ENCODE measurements around the gene OVCH2. TPM values are rescaled to one million over a fixed set of nuclear protein-coding genes. Genes with fewer than 3 reads are reported as not detected.
A peak's percentile ranks its signal among the peaks of the same experiment; 100 is the strongest.

The OVCH2 gene
- total and polyA plus RNA-seq, 2 donors from 2014 or later: 2.3 to 2.5 TPM

GRCh38 chr11:7645206-7645605 is 61.1 kb downstream of the OVCH2 start:
- Histone ChIP-seq H3K27me3 (ENCODE audit: control insufficient read depth, insufficient read depth, low read length) (no peaks in the 10 kb centered on the region), H3K36me3 (ENCODE audit: control insufficient read depth in 2 of 3, insufficient read depth in 3 of 3, low read length in 3 of 3) (peaks cover 0 to 35% (median 19%) of the 10 kb centered on the region in 3 donors), H3K4me3 (ENCODE audit: low read length in 3 of 3) (no peak overlapping the region), H3K9ac (ENCODE audit: low read length in 3 of 3) (no peak overlapping the region), H3K9me3 (ENCODE audit: control insufficient read depth in 2 of 3, insufficient read depth in 1 of 3, low read length in 3 of 3) (no peaks in the 10 kb centered on the region), H3K4me1 (ENCODE audit: control insufficient read depth in 2 of 3, insufficient read depth in 2 of 3, low read depth in 1 of 3, low read length in 3 of 3) (peaks cover 0 to 31% (median 11%) of the 10 kb centered on the region in 3 donors), H3K27ac (ENCODE audit: low read depth in 2 of 2, low read length in 2 of 2) (no peak overlapping the region)
- intact Hi-C loops (cut with DNase I): no loop called here
- no peak for TF ChIP-seq CTCF (IDR thresholded peaks at IDR 0.05; ENCODE audit: borderline replicate concordance, extremely low read depth, insufficient read depth)
- FAIRE-seq: no peak
- DNase-seq: no peak

DNA sequence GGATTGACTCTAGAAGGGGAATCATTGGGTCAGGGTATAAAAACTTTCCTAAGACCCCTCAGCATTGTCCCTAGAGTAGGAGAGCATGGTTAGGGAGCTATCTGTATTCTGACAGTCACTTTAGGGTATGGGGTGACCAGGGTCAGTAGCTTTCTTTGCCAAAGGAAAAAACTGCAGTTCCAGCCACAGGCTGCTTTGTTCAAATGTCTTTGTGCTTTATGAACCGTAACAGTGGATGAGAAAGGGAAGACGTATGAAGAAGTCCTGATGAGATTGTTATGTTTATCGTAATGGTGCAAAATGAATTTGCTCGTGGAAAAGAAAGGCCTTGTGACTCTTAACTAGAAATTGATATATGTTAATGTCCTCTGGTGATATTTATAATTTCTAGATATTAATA is 63.0 kb downstream of the OVCH2 start:
- Histone ChIP-seq H3K4me3 (ENCODE audit: low read length in 3 of 3) (no peak overlapping the region), H3K9me3 (ENCODE audit: control insufficient read depth in 2 of 3, insufficient read depth in 1 of 3, low read length in 3 of 3) (no peaks in the 10 kb centered on the region), H3K36me3 (ENCODE audit: control insufficient read depth in 2 of 3, insufficient read depth in 3 of 3, low read length in 3 of 3) (peaks cover 0 to 21% (median 10%) of the 10 kb centered on the region in 3 donors), H3K4me1 (ENCODE audit: control insufficient read depth in 2 of 3, insufficient read depth in 2 of 3, low read depth in 1 of 3, low read length in 3 of 3) (peaks cover 0 to 34% (median 12%) of the 10 kb centered on the region in 3 donors), H3K9ac (ENCODE audit: low read length in 3 of 3) (no peak overlapping the region), H3K27ac (ENCODE audit: low read depth in 2 of 2, low read length in 2 of 2) (no peak overlapping the region), H3K27me3 (ENCODE audit: control insufficient read depth, insufficient read depth, low read length) (no peaks in the 10 kb centered on the region)
- DNase-seq (peak in 2 of 5 donors; percentile 65 to 68), FAIRE-seq (no peak)
- intact Hi-C loops (cut with DNase I): no loop called here
- no peak for TF ChIP-seq CTCF (IDR thresholded peaks at IDR 0.05; ENCODE audit: borderline replicate concordance, extremely low read depth, insufficient read depth)

GRCh38 chr11:7642747-7643146 is 63.5 kb downstream of the OVCH2 start:
- Histone ChIP-seq H3K27me3 (ENCODE audit: control insufficient read depth, insufficient read depth, low read length) (no peaks in the 10 kb centered on the region), H3K36me3 (ENCODE audit: control insufficient read depth in 2 of 3, insufficient read depth in 3 of 3, low read length in 3 of 3) (peaks cover 0 to 24% (median 10%) of the 10 kb centered on the region in 3 donors), H3K4me3 (ENCODE audit: low read length in 3 of 3) (no peak overlapping the region), H3K4me1 (ENCODE audit: control insufficient read depth in 2 of 3, insufficient read depth in 2 of 3, low read depth in 1 of 3, low read length in 3 of 3) (peaks cover 0 to 34% (median 11%) of the 10 kb centered on the region in 3 donors), H3K9ac (ENCODE audit: low read length in 3 of 3) (no peak overlapping the region), H3K9me3 (ENCODE audit: control insufficient read depth in 2 of 3, insufficient read depth in 1 of 3, low read length in 3 of 3) (no peaks in the 10 kb centered on the region), H3K27ac (ENCODE audit: low read depth in 2 of 2, low read length in 2 of 2) (no peak overlapping the region)
- intact Hi-C loops (cut with DNase I): no loop called here
- TF ChIP-seq CTCF (IDR thresholded peaks at IDR 0.05; ENCODE audit: borderline replicate concordance, extremely low read depth, insufficient read depth): no peak
- FAIRE-seq: no peak
- DNase-seq: no peak

- Histone ChIP-seq H3K9ac (ENCODE audit: low read length in 3 of 3) (no peak overlapping the region), H3K9me3 (ENCODE audit: control insufficient read depth in 2 of 3, insufficient read depth in 1 of 3, low read length in 3 of 3) (no peaks in the 10 kb centered on the region), H3K4me3 (ENCODE audit: low read length in 3 of 3) (no peak overlapping the region), H3K27ac (ENCODE audit: low read depth in 2 of 2, low read length in 2 of 2) (peak overlapping the region; percentile 64 to 76), H3K4me1 (ENCODE audit: control insufficient read depth in 2 of 3, insufficient read depth in 2 of 3, low read depth in 1 of 3, low read length in 3 of 3) (peaks cover 0 to 25% (median 9%) of the 10 kb centered on the region in 3 donors), H3K36me3 (ENCODE audit: control insufficient read depth in 2 of 3, insufficient read depth in 3 of 3, low read length in 3 of 3) (peaks cover 0 to 36% (median 15%) of the 10 kb centered on the region in 3 donors), H3K27me3 (ENCODE audit: control insufficient read depth, insufficient read depth, low read length) (no peaks in the 10 kb centered on the region)
- no peak for DNase-seq
- intact Hi-C loops (cut with DNase I): no loop called here
- TF ChIP-seq CTCF (IDR thresholded peaks at IDR 0.05; ENCODE audit: borderline replicate concordance, extremely low read depth, insufficient read depth): no peak
- FAIRE-seq: no peak
These were observed 65.5 kb downstream of the OVCH2 start for GRCh38 chr11:7640816-7641215.

Measured in kidney (tissue), 14 donors.